GM21447 (cell line): Measurements from ENCODE around the gene DCUN1D2.

Experiments used
- ATAC-seq: cut with Tn5 transposase; IDR thresholded peaks from one replicate; pipeline ENCODE4 v1.9.1; 2021; ENCODE audit not compliant: unreplicated experiment

DCUN1D2 gene

GRCh38 chr13:113520571-113520970 lies 30.1 kb upstream of the DCUN1D2 start:
- no peak for ATAC-seq

- no peak for ATAC-seq
Observed at GRCh38 chr13:113519556-113519955, 29.0 kb upstream of the DCUN1D2 start.

GRCh38 chr13:113518076-113518803 lies 27.7 kb upstream of the DCUN1D2 start:
- ATAC-seq: no peak

GRCh38 chr13:113514847-113515246 lies 24.3 kb upstream of the DCUN1D2 start:
- no peak for ATAC-seq

GRCh38 chr13:113513761-113514160 lies 23.2 kb upstream of the DCUN1D2 start:
- no peak for ATAC-seq

GRCh38 chr13:113511361-113511760 lies 20.9 kb upstream of the DCUN1D2 start:
- no peak for ATAC-seq

GRCh38 chr13:113510871-113511270 lies 20.4 kb upstream of the DCUN1D2 start:
- no peak for ATAC-seq

GRCh38 chr13:113509989-113510388 lies 19.5 kb upstream of the DCUN1D2 start:
- ATAC-seq: no peak

GRCh38 chr13:113508521-113509254 lies 18.2 kb upstream of the DCUN1D2 start:
- no peak for ATAC-seq

- ATAC-seq: no peak
Observed at GRCh38 chr13:113507505-113508345, 17.2 kb upstream of the DCUN1D2 start.

- no peak for ATAC-seq
Observed at GRCh38 chr13:113506871-113507388, 16.4 kb upstream of the DCUN1D2 start.

- ATAC-seq: no peak
Observed at GRCh38 chr13:113506025-113506685, 15.6 kb upstream of the DCUN1D2 start.

GRCh38 chr13:113502686-113503085 lies 12.2 kb upstream of the DCUN1D2 start:
- no peak for ATAC-seq

GRCh38 chr13:113500530-113501265 lies 10.2 kb upstream of the DCUN1D2 start:
- ATAC-seq: no peak

- no peak for ATAC-seq
Observed at GRCh38 chr13:113499936-113500335, 9.4 kb upstream of the DCUN1D2 start.

GRCh38 chr13:113498905-113499304 lies 8.4 kb upstream of the DCUN1D2 start:
- no peak for ATAC-seq

GRCh38 chr13:113497217-113497616 lies 6.7 kb upstream of the DCUN1D2 start:
- no peak for ATAC-seq

- no peak for ATAC-seq
Observed at GRCh38 chr13:113495494-113496210, 5.1 kb upstream of the DCUN1D2 start.

GRCh38 chr13:113493315-113493951 lies 2.9 kb upstream of the DCUN1D2 start:
- ATAC-seq: peak; percentile 20
